ENCODE data around the gene RPL36.

The RPL36 gene
- total RNA-seq = 87.0 to 157 (median 122) reads per million in 18 experiments

DNA sequence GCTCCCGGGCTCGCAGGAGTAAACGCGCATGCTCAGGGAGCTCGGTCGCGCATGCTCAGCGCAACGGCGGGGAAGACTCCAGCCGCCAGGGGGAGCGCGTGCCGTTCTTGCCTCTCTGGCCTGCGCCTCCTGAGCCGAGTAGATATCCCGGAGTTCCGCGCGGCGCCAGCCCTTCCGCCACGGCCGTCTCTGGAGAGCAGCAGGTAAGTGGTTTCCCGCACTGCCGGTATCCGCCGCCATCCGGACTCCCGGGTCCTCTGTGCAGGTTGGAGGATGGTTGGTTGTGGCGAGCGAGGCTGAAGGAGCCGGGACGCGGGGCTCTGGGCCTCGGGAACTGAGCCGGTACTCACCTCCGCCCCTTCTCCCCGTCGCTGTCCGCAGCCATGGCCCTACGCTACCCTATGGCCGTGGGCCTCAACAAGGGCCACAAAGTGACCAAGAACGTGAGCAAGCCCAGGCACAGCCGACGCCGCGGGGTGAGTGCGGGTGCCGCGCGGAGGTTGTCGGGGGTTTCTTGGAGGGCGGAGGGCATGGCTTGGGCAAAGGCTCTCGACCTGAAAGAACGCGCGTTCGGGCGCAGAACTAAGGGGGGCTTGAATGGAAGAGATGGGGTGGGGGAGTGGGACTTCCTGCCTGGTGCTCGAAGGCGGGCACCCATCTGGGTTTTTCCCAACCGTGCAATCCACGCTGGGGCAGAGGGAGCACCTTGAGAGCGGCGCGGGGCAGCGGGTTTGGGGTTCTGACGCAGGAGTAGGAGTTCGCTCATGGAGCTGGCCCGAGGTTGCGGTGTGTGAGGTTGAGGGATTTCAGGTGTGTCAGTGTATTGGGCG is at the start of gene RPL36:
Gene RPL36 (plus strand): TSS at position 171 of the 830 bp plus-strand sequence. CDS start 213 bp downstream, at position 384.
- peak; percentile 98 to 99 for DNase-seq

DNA sequence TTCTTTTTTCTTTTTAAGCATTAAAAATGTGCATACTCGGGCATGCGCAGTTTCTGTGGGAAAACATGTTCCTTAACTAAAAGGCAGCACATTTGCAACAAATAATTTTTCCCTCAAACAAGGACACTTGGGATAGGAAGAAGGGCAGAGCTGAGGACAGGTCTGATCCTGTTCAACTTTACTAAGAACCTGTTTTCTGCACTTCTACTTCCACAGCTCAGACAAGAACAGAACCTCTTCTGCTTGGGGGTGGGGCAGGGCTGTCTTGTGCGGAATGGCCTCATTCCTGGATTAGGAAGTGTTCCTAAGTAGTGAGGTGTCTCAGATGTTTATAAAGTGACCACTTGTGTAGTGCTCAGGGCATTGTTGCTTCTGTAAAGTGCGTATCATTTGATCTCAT is 48.9 kb upstream of the RPL36 start:
- no peak for DNase-seq

DNA sequence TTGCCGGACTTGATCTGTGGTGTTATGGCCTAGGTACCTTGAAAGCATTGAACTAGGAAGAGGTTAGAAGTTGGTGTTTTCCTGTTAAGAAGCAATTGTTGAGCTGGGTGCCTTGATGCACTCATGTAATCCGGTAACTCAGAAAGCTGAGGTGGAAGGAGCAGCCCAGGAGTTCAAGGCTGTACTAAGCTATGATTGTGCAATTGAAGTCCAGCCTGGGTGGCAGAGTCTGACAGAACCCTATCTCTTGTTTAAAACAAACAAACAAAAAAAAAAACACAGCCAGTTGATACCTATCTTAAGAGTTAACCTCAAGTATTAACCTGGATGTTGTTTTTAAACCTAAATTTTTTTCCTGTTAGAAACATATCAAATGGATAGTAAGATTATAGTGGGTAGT is 47.9 kb upstream of the RPL36 start:
- no peak for DNase-seq

- DNase-seq = no peak
These were observed 47.0 kb upstream of the RPL36 start for GRCh38 chr19:5643060-5643459.

- no peak for DNase-seq
These were observed 46.1 kb upstream of the RPL36 start for GRCh38 chr19:5644037-5644436.

DNA sequence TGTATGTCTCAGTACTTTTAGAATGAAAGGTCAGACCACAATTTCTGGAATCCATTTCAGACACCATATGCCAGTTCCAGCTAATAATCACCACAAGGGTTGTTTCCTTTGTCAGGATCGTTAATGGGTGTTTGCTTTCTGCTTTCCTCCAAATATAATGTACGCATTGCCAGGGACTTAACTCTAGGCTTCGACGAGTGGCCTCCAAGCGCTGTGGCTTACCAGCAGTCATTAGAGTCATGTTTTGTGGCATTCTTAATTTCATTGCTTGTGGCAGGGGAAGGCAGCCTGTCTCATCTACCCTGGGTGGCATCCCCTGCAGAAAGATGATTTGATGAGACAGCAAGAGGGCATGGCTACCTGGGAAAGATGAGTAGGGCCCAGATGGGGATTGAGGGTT is 44.7 kb upstream of the RPL36 start:
- DNase-seq = no peak

GRCh38 chr19:5646703-5647102 is 43.4 kb upstream of the RPL36 start:
- no peak for DNase-seq

- DNase-seq = no peak
These were observed 41.6 kb upstream of the RPL36 start for GRCh38 chr19:5648464-5648863.

GRCh38 chr19:5651361-5651760 is 38.7 kb upstream of the RPL36 start:
- no peak for DNase-seq

DNA sequence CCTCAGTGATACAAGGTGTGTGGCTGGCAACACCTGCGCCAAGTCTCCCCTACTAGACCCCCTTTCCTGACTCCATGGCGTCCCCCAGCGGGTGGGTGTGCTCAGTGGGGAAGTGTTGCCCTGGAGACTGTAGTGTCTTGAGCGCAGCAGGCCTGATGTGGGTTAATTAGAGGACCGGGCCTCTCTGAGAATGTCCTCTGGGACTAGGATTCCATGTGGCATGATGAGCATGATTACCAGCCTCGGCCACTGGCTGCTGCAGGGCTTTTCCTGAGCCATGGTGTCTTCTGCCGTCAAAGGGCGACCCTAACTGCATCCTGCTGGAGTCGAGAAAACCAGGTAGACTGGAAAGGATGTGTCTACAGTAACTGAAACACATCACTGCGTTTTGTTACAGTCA is 37.8 kb upstream of the RPL36 start:
- DNase-seq = no peak

DNA sequence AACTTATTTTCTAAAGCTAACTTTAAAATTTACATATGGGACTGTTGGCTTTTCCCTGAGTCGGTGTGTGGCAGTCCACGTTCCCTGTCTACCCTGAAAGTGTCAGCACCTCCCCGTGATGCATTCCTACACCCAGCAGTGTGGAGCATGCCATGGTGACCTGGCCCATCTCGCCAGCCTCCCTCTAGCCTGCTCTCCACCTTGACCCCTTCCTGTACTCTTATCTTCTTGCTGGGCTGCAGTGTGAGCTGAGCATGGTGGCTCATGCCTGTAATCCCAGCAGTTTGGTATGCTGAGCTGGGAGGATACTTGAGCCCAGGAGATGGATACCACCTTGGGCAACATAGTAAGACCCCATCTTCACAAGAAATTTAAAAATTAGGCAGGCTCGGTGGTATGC is 35.2 kb upstream of the RPL36 start:
- no peak for DNase-seq

- DNase-seq = no peak
These were observed 34.7 kb upstream of the RPL36 start for GRCh38 chr19:5655412-5655811.

GRCh38 chr19:5661483-5661882 is 28.6 kb upstream of the RPL36 start:
- no peak for DNase-seq

DNA sequence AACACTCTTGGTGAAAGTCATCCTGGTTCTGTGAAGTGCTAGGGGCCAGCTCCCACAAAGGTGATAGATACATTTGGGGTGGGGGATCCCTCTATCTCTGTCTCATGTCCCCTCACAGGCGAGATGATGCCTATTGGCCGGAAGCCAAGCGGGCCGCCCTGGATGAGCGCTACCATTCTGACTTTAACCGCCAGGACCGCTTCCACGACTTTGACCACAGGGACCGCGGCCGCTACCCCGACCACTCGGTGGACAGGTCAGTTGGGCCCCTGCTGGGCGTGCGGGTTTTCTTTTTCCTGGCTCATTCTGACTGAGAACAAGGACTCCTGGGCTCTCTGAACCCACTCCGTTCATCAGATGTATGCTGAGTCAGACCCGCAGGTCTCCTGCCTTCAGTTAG is 26.2 kb upstream of the RPL36 start:
- no peak for DNase-seq

- DNase-seq = no peak
These were observed 25.6 kb upstream of the RPL36 start for GRCh38 chr19:5664515-5664914.

DNA sequence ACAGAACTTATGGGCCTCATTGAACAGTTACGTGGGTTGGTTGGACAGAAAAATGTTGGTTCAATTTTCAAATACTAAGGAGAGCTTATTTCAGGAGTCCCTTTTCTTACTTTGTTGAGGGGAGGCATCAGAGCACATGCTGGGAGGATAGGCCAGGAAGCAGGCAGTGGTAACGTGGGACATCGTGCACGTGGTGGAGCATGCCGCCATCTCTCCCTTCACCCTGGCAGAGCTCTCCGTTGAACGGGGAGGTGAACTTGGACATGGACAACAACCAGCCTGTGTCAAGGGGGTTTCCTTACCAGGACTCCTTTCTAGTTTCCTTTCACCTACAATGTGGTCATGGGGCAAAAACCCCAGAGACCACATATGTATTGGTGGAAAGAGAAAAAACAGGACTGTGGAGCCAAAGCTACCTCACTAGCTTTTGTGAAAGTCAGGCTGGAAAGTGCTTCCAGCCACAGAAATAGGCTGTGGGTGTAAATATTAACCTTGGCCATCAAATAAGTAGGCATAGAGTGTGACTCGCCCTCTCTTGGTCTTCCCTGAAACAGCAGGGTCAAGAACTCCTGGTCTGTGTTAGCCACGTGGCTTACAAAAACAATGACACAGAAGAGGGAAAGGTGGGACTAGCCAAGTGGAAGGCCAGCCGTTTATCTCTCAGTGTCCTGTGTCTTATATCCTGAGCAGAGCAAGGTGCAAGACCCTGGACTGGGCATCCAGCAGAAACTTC is 24.1 kb upstream of the RPL36 start:
- DNase-seq = no peak

DNA sequence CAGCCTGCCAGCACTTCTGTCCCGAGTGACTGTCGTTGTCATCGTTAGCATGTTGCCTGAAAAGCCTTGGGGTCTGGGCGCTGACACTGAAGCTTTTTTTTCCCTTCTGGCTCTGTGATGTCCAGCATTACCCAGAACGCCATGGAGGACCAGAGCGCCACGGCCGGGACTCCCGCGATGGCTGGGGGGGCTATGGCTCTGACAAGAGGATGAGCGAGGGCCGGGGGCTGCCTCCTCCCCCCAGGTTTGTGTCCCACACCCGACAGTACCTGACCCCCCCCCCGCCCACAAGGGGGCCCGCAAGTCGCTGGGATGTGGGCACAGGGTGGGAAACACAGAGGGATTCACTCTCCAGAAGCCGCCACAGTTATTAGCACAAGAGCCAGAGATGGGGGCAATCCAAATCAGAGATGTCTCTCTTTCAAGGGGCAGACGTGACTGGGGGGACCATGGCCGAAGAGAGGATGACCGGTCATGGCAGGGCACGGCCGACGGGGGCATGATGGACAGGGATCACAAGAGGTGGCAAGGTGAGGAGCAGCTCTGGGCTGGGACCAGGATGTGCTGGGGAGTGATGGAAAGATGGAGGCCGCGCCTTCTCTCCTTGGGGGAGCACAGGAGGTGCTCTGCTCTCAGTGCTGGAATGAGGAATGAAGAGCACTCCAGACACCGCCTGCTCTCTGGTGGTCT is 23.0 kb upstream of the RPL36 start:
- no peak for DNase-seq

GRCh38 chr19:5667751-5668271 is 22.3 kb upstream of the RPL36 start:
- no peak for DNase-seq

DNA sequence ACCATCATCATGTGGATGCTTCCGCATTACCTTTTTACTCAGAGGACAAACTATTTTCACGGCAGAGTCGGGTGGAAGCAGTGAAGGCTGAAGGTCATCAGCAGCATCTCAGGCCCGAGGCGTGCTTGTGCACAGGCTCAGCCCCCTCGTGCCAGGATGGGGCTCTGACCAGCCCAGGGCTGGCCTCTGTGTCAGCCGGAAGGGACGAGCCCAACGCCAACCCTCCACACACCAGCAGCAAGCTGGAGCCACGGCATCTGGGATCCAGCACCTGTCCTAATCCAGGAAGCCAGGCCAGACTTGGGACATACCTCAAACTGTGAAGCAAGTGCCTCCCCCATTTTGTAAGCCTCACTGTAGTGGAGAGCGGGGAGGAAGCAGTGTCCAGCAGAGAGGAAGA is 20.9 kb upstream of the RPL36 start:
- no peak for DNase-seq

GRCh38 chr19:5671600-5671999 is 18.5 kb upstream of the RPL36 start:
- DNase-seq = no peak

DNA sequence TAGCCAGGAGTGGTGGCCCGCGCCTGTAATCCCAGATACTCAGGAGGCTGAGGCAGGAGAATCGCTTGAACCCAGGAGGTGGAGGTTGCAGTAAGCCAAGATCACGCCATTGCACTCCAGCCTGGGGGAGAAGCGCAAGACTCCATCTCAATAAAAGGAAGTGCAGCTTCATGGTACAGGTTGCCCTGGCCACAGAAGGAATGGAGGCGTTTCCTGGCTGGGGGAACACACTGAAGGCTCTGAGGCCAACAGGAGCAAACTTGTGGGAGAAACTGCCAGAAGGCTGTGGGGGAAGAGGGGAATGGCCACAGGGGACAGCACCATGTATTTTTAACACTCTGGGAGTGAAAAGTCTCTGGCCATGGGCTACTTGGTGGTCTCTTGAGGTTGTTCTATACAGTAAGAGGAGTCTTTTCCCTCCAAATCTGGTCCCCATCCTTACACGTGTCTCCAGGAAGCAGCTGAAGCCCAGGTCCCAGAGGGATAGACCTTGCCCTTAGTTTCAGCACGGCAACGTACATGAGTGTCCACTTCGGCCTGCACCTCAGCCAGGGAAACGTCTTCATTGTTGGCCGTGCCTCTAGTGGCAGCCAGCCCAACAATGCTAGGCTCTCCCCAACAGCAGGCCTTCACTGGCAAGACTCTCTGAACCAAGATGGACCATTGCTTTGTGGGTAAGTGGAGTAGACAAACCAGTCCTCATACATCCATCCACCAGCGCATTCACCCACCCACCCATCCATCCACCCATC is 17.2 kb upstream of the RPL36 start:
- no peak for DNase-seq

GRCh38 chr19:5673752-5674151 is 16.3 kb upstream of the RPL36 start:
- no peak for DNase-seq

- DNase-seq = no peak
These were observed 15.4 kb upstream of the RPL36 start for GRCh38 chr19:5674714-5675113.

Data from inflammatory macrophage (primary cell).